NCI-H1694 (cell line): ENCODE data around the gene CD3G.

Source experiments
- DNase-seq: peaks from one replicate; lab custom pipeline; 2025; lab: John Stamatoyannopoulos, UW

The CD3G gene

DNA sequence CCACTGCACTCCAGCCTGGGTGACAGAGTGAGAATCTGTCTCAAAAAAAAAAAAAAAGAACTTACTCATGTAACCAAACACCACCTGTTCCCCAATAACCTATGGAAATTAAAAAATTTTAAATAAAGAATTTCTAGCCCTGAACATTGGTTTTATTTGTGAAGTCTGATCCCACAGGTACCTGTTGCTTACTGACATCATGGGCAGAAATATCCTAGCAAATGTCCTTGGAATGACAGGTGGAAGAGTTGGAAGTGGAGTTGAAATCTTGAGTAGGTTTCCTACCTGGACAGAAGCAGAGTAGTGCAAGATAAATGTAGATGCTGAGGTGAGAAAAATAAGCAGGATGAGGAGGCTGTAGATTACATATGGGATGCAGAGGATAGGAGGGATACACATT is 18.9 kb upstream of the CD3G start:
- DNase-seq = no peak

DNA sequence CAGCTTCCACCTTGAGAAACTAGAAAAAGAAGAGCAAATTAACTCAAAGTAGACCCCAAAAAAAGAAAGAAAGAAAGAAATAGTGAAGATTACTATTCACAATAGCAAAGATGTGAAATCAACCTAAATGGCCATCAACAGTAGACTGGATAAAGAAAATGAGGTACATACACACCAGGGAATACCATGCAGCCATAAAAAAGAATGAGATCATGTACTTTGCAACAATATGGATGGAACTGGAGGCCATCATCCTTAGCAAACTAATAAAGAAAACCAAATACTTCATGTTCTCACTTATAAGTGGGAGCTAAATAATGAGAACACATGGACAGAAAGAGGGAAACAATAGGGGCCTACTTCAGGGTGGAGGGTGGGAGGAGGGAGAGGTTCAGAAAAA is 15.4 kb upstream of the CD3G start:
- no peak for DNase-seq

DNA sequence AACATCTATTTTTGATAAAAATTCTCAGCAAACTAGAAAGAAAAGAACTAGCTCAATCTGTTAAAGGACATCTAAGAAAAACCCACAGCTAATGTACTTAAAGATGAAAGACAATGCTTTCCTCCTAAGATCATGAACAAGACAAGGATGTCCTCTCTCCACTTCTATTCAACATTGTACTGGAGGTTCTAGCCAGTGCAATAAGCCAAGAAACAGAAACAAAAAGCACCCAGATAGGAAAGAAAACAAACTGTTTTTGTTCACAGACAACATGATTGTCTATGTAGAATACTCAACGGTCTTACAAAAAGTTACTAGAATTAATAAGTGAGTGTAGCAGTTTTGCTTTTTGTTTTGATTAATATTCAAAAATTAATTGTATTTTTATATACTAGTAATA is 9.4 kb upstream of the CD3G start:
- DNase-seq = no peak

DNA sequence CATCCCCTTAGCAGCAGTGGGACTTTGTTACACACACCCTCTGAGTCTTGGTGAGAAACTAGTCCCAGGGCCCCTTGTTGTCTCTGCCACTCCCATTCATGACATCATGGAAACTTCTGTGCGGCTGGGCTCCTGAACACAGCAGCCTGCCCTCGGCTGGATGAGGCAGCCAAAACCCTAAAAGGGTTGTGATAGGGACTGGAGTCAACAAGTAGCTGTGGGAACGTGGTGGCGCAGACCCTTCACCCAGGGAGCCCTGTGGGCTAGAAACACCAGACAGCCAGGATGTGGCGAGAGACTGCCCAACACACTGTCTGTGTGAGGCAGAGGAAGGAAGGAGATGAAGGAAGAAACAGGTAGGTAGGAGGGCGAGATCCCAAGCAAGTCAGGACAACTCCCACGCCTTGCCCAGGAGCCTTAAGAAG is 5.5 kb upstream of the CD3G start:
- no peak for DNase-seq

DNA sequence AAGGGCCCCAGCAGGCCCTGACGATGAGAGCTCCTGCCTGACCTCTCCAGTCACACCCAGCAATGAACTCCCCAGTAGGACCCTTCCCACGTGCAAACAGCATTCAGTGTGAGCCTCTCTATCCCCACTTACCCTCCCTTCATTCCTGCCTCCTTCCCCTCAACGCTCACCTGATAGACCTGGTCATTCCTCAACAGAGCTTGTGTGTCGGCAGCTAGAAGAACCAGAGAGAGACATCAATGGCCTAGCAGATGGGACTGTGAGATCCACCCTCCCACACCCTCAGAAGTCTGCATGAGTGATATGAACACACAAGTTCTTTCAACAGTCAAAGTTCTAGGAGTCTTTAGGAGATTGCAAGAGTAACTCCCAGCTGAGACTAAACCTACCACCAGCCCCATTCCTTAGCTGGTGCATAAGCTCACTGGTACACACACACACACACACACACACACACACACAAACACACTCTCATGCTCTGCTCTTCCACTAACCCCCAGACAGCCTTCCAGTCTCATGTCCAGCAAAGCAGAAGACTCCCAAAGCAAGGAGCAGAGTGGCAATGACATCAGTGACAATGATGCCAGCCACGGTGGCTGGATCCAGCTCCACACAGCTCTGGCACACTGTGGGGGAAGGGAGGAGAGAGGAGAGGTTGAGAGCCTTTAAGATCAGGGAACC is 4.7 kb upstream of the CD3G start:
- DNase-seq = no peak

DNA sequence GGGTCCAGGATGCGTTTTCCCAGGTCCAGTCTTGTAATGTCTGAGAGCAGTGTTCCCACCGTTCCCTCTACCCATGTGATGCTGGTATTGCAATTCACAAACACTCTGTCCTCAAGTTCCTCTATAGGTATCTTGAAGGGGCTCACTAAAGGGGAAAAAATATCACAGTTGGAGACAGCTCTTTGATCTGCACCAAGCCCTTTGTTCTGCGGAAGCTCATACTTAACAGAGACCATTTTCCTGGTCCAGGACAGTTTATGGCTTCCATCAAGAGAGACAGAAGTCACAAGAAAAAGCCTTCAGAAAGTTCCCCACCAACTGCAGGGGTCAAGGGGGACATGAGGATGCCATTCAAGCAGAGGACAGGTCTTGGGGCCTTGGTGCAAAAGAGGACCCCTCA is 3.7 kb upstream of the CD3G start:
- DNase-seq = no peak

DNA sequence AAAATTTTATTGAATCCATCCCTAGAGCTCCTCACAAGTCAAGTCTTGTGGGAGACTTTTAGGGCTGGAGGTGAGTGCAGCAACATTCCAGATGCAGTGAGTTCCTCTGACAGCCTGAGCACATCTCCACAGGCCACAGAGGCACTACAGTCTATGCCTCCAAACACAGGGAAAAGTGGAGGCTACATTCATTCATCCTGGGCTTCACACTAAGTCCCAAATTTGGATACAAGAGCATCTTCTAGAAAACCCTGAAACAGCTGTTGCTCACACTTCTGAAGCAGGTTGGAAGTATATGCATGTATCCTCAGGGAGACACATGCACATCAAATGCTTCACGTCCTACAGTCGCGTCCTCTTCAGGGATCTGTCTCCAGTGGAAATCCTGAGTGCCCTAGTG is 2.9 kb upstream of the CD3G start:
- DNase-seq = no peak

DNA sequence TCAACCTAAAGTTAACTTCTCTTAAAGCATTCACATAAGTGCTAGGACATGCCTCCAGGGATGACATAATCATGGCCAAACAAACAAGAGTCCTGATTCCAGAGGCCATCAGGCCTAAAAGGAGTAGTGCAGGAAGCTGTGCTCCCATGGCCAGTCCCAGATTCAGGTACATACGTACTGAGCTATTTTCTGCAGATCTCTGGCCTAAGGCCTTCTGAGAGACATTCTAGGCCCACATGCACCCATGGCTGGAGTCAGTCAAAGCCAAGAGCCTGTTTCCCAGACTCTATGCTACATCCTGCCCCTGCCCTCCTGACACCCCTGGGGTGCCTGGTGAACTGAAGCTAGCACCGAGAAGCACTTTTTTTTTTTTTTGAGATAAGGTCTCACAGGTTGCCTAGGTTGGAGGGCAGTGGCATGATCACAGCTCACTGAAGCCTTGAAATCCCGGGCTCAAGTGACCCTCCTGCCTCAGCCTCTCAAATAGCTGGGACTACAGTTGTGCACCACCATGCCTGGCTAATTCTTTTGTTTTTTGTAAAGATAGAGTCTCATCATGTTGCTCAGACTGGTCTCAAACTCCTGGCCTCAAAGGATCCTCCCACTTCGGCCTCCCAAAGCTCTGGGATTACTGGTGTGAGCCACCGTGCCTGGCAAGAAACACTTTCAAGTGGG is 2.2 kb upstream of the CD3G start:
- DNase-seq = no peak

DNA sequence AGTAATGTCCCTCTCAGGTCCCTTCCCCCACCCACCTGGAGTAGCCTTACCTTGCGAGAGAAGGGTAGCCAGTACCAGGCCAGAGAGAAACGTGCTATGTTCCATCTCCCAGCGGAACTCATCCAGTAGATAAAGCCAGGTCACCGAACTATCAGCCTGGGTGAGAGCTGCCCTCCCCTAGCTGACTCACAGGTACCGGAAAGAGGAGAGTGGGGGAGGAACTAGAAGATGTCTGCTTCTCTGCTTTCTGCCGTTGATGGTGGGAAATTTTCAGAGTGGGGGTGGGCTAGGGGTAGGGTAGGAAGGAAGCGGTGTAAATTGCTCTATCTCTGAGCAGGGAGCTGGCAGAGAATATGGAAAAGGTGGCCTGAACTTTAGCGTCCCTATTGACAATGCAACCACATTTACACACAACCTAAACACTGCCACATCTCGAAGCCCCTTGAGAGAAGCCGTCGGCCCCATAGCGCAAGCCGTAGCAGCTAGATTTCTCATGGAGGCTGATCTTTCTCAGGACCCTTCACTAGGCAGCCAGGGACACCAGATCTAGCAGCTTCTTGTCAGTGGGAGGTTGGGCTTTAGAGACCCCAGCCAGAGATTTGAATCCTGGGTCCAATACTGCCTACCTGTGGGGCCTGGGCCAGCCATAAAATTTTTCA is 1.5 kb upstream of the CD3G start, which contains the start of gene CD3D:
CD3D (minus strand) TSS at position 203 of the 659 bp plus-strand sequence; CDS start at position 105, 98 bp downstream.
- no peak for DNase-seq

DNA sequence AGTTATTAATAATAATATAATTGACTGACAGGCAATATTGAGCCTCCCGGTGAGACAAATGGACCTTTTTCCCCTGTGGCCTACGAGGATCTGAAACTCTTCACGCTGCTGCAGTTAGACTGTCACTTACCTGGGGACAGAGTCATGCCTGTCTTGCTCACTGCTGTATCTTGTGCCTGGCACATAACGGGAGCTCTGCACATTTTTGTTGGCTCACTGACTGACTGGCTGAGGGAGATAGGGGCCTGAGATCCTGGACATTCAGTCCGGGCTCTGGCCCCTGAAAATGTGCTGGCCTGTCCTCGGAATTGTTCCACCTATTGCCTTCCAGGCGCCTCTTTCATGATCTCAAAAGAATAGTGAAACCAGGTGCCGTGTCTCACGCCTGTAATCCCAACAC is 896 bp upstream of the CD3G start:
- no peak for DNase-seq

DNA sequence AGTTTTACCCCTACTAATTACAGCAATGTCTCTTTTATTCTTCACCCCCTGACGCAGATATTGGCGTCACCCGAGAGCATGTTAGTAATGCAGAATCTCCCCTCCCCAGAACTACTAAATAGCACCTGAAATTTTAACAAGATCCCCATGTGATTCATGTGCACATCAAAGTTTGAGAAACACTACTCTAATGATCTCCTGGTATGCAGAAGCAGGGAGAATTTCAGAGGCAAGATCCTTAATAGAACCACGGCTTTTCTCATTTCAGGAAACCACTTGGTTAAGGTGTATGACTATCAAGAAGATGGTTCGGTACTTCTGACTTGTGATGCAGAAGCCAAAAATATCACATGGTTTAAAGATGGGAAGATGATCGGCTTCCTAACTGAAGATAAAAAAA is 5.3 kb downstream of the CD3G start:
- no peak for DNase-seq

DNA sequence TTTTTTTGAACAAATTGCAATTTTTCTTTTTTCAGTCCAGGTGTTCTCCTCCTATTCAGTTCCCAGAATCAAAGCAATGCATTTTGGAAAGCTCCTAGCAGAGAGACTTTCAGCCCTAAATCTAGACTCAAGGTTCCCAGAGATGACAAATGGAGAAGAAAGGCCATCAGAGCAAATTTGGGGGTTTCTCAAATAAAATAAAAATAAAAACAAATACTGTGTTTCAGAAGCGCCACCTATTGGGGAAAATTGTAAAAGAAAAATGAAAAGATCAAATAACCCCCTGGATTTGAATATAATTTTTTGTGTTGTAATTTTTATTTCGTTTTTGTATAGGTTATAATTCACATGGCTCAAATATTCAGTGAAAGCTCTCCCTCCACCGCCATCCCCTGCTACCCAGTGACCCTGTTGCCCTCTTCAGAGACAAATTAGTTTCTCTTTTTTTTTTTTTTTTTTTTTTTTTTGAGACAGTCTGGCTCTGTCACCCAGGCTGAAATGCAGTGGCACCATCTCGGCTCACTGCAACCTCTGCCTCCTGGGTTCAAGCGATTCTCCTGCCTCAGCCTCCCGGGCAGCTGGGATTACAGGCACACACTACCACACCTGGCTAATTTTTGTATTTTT is 9.1 kb downstream of the CD3G start:
- DNase-seq = no peak

DNA sequence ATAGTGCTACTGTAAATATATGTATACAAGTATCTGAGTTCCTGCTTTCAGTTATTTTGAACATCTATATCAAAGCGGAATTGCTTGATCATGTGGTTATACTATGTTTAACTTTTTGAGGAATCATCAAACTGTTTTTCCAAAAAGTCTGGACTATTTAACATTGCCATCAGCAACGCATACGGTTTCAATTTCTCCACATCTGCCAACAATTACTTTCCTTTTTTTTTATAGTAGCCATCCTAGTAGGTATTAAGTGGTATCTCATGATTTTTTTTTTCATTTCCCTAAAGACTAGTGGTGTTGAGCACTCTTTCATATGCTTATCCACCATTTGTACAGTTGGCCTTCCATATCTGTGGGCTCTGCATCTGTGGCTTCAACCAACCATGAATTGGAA is 13.9 kb downstream of the CD3G start:
- DNase-seq = no peak

DNA sequence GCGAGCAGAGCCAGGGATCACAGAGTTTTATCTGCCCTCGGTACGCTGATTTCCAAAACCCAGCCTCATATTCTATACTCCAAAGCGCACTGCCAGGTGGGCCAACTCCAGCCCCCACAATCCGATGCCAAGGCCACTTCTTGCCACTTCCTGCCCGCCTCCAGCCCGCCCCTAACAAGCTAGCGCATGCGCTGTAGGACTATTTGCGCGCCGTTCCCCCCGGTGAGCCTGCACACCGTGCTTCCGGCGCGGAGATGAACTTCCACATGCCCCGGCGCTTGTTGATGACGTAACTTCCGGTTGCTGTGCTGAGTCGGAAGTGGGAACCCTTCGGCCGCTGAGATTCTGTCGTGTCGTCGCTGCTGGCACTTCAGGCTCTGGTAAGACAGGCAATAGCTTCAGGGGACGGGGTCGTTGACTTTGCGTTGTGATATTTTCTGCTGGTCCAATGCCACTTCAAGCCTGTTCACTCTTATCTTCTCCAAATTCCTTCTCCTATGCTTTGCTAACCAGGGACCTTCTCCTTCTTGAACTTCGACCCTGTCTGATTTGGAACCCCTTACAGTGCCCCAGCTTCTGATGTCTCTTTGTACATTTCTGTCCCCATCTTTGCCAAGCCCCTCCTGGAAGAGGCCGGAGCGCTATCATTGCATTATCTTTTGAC is 15.3 kb downstream of the CD3G start, which contains the start of gene UBE4A:
UBE4A (plus strand) TSS at position 306 of the 664 bp plus-strand sequence. CDS start 5,481 bp downstream, outside the sequence.
- DNase-seq = peak; percentile 80

DNA sequence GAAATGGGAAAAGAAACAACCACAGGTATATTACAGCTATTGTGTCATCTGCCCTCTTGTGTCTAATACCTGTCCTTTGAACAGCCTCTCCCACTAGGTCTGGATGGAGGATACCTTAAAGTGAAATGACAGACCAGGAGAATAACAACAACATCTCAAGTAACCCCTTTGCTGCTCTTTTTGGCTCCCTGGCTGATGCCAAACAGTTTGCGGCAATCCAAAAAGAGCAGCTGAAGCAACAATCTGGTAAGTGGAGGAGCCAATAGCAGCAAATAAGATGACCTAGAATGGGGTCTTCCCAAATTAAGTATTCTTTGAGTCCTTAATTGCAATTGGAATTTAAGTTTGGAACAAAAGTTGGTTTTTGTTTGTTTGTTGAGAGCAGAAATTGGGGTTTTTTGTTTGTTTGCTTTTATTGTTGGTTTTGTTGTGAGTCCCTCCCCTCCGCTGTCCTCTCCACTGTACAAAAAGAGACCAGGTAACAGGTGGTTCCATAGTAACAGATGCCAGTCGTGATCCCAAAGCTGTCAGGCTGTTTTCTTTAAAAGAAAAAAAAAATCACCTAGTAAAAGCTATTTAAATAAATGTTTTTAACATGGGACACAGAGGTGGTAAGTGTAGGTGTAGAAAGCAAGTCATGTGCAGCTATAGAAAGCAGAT is 20.9 kb downstream of the CD3G start:
- DNase-seq = no peak

DNA sequence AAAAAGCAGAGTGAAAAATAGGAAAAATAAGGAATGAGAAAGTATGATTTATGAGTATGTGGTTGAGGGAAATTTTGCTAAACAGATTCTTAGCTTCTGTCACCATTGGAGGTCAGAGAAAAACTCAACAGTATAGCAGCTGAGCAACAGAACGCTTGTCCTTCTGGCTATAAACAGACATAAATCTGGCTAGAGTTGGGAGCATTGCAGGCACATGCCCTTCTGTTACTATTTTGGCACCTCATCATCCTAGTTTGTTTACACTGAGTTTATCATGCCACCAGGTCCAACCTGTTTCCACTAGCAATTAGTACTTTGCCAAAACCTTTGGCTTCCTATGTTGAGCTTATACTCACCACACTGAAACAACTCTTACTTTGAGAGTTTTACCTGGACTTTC is 22.1 kb downstream of the CD3G start:
- peak; percentile 9 for DNase-seq

DNA sequence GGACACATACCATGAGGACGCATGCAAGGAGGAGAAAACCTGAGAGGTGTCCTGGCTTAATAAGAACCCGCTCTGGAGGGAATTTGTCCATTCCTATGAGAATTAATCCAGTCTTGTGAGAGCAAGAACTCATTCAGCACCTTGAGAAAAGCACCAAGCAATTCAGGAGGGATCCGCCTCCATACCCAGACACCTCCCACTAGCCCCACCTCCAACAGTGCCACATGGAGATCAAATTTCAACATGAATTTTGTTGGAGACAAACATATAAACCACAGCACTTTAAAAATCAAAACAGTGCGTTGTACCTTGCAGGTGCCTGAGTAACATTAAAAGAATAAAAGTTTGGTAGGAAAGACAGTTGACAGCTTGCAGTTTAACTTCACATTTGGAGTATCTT is 26.6 kb downstream of the CD3G start:
- no peak for DNase-seq

DNA sequence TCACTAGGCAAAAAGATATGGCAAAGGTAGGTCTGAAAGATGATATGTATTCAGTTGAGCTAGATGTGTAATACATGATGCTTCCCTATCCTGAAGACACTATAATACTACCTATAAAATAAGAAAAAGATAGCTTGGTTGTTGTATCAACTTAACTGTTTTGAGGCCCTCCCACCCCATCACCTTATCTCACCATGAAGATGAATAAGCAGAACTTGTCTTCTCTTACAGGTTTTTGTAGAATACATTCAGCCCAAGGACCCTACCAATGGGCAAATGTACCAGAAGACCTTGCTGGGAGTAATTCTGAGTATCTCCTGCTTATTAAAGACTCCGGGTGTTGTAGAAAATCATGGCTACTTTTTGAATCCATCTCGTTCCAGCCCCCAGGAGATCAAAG is 29.1 kb downstream of the CD3G start:
- DNase-seq = no peak

DNA sequence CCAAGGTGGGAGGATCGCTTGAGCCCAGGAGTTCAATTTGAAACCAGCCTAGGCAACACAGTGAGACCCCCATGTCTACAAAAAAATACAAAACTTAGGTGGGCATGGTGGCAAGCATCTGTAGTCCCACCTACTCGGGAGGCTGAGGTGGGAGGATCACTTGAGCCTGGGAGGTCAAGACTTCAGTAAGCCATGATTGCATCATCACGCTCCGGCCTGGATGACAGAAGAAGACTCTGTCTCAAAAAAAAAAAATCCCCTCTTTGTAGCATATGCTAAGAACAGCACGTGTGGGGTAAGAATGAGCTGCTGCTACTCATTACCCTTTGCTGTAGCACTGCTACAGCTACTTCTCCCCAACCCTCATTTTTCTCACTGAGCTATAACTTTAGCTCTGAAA is 29.7 kb downstream of the CD3G start:
- no peak for DNase-seq

DNA sequence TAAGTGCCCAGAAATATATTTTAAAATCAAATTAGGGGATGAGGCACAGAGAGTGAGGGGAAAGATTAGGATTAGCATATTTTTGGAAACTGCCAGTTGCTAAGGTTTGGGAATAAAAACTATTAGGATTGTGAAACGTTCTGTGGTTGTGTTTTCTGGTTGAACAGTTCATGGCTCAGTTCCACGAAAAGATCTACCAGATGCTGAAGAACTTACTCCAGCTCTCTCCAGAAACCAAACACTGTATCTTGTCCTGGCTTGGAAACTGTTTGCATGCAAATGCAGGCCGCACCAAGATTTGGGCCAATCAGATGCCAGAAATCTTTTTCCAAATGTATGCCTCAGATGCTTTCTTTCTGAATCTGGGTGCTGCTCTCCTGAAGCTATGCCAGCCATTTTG is 30.6 kb downstream of the CD3G start:
- DNase-seq = no peak

DNA sequence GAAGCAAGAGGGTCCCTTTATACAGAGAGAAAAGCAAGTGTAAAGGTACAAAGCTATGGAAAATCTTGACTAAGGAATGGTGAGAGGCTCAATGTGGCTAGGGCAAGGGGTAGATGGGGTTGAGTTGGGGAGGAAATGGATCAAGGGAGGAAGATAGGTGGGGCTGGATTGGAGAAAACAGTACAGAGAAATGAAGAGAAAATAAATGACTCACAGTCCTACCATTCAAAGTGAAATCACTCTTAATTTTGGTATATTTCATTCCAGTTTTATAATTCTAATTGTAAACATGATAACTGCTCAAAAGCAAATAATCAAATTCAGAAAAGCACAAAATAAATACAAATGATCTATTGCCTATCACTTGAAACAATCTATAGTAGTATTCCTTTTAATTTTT is 31.8 kb downstream of the CD3G start:
- DNase-seq = no peak

DNA sequence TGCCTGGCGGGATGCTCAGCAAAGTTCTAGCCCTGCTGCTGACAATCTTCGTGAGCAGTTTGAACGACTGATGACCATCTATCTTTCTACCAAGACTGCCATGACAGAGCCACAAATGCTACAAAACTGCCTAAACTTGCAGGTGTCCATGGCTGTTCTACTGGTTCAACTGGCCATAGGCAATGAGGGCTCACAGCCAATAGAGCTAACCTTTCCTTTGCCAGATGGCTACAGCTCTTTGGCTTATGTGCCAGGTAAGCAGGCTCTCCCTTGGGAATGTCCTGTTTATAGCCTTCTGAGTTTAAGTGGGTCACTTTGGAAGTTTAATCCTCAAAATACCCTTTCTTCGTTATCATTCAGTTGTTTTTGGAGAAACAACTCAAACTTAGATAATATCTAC is 35.4 kb downstream of the CD3G start:
- no peak for DNase-seq
